Measurements from ENCODE around the gene CD93.

Gene CD93

GRCh38 chr20:23120261-23120660 lies 34.1 kb upstream of the CD93 start:
- DNase-seq (ENCODE audit: low read depth in 3 of 3): no peak

DNA sequence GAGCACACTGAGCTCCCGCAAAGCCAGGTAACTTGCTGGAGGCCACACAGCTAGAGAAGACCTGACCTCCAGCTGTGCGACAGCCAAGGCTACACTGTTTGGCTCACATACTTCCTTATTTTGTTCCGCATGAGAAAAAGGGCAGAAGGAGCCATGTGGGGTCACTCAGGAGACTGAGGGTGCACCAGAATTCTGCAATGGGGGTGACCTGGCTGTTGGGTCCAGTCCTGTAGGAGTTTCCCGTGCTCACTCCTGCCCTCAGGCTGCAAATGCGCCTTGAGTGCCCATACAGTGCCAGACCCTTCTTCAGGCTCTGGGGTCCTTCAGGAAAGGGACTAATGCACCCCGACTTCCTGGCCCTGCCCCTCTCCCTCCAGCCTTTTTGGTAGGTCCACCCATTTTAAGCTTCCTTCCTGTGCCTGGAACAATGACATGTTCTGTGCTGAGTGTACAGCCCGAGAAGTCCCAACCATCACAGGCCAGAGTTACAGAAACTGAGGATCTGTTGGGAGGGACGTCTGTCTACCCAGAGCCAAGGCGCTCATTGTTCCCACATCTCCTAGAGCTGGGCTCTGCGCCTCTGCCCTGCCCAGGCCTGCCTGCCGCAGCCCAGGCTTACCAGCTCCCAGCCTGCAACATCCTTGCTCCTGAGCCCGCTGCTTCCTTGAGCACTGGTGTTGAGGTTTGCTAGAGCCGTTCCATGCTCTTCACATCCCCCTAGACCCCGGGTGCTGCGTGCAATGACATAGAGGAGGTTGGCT lies 33.5 kb upstream of the CD93 start:
- no peak for DNase-seq (ENCODE audit: low read depth in 3 of 3)

GRCh38 chr20:23118766-23119165 lies 32.6 kb upstream of the CD93 start:
- DNase-seq (ENCODE audit: low read depth in 3 of 3): no peak

DNA sequence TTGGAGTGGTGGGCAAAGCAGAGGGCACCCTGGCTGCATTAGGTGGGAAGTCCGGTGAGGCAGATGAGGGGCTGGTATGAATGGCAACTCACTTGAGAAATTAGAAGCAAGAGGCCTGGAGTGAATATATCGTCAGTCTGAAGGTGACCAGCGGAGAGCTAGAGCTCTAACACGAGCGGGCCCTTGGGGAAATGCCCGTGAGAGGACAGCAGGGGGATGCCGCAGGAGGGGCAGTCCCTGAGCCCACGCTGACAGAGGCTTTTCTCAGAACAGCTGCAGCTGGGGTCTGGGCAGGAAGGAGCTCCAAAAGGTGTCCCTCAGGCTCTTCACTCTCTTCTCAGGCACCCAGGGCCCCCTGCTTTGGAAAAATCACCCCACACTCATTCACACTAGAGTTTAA lies 32.0 kb upstream of the CD93 start:
- no peak for DNase-seq (ENCODE audit: low read depth in 3 of 3)

GRCh38 chr20:23117738-23118137 lies 31.6 kb upstream of the CD93 start:
- no peak for DNase-seq (ENCODE audit: low read depth in 3 of 3)

- no peak for DNase-seq (ENCODE audit: low read depth in 3 of 3)
Measured at GRCh38 chr20:23116311-23117089, 30.4 kb upstream of the CD93 start.

- no peak for DNase-seq (ENCODE audit: low read depth in 3 of 3)
Measured at GRCh38 chr20:23115822-23116221, 29.7 kb upstream of the CD93 start.

GRCh38 chr20:23114448-23115082 lies 28.4 kb upstream of the CD93 start:
- DNase-seq (ENCODE audit: low read depth in 3 of 3): no peak

DNA sequence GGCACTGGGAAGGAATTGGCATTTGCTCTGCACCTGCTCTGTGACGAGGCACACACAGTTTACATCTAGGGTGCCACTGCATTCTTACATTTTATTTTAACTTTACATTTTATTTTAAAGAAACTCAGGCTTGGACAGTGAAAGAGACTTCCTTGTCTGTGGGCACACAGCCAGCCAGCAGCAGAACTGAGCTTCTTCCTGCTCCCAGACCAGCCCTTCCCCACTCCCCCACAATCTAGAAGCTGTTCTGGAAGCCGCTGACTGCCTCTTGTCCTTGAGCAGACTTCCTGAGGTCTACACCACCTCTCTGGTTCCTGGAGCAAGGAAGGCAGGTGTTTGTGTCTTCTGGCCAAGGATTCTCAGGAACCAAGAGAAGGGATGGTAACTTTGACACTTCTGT lies 27.9 kb upstream of the CD93 start:
- DNase-seq (ENCODE audit: low read depth in 3 of 3): no peak

GRCh38 chr20:23112595-23112994 lies 26.5 kb upstream of the CD93 start:
- DNase-seq (ENCODE audit: low read depth in 3 of 3): no peak

- DNase-seq (ENCODE audit: low read depth in 3 of 3): no peak
Measured at GRCh38 chr20:23111944-23112342, 25.8 kb upstream of the CD93 start.

- DNase-seq (ENCODE audit: low read depth in 3 of 3): no peak
Measured at GRCh38 chr20:23111307-23111943, 25.3 kb upstream of the CD93 start.

GRCh38 chr20:23108871-23109270 lies 22.7 kb upstream of the CD93 start:
- no peak for DNase-seq (ENCODE audit: low read depth in 3 of 3)

DNA sequence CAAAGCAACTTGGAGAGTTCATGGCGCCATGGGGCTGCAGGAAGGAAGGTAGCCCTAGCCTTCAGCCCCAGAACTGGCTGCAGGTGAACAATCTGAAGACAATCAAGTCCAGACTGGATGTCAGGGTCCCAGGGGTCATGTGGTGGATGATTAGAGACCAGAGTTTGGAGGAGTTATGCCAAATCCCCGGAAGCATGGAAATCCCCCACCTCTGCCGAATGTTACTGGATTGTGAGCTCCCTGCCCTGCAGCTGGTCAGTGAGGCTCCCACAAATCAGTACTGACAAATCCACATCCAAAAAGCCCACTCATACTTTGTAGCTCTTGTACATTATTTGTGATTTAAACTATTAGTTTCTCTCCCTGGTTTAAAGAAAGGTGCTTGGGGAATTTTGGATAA lies 21.3 kb upstream of the CD93 start:
- no peak for DNase-seq (ENCODE audit: low read depth in 3 of 3)

- no peak for DNase-seq (ENCODE audit: low read depth in 3 of 3)
Measured at GRCh38 chr20:23106271-23106851, 20.2 kb upstream of the CD93 start.

DNA sequence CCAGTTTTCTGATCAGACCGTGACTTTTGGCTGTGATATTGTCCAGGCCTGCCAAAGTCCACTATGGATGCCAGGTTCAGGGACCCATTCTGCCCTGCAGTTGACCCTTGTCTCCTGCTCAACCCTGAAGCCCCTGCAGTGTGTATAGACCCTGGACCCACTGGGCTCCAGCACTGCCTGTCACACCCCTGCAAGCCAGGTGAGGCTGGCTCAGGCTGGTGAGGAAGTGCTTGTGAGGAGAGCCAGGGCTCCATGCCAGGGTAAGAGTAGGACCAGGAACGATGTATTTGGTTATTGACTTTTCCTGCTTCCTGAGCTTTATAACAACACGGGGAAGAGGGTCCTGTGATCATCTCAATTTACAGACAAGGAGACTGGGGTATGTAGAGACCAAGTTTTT lies 19.1 kb upstream of the CD93 start:
- DNase-seq (ENCODE audit: low read depth in 3 of 3): no peak

DNA sequence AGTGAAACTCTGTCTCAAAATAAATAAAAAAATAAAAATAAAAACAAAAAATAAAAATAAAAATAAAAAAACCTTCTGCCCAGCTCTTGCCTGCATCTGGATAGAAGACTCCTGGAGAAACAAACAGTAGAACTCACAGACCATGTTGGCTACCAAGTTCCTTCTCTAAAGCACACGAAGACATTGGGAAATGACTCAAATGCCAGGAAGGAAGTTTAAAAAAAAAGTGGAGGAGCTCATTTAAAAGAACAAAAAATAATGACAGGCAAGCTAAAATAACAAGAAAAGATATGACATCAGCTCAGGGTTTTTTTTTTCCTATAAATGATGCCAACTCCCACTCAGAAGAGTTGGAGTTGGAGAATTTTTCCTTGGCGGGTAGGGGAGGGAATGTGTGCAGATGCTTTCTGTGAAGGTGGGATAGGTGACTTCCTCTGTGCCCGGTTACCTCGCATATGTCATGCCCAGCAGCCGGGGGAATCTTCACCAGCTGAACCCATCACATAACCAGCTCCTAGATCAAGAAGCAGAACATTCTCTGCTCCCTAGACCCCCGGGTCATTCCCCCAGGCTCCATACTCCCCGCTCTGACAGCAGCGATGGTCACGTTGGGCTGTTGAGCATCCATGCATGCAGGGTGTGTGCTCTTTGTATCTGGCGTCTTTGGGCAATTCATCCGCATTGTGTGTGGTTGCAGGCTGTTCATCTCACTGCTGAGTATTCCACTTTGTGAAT lies 17.3 kb upstream of the CD93 start:
- no peak for DNase-seq (ENCODE audit: low read depth in 3 of 3)

DNA sequence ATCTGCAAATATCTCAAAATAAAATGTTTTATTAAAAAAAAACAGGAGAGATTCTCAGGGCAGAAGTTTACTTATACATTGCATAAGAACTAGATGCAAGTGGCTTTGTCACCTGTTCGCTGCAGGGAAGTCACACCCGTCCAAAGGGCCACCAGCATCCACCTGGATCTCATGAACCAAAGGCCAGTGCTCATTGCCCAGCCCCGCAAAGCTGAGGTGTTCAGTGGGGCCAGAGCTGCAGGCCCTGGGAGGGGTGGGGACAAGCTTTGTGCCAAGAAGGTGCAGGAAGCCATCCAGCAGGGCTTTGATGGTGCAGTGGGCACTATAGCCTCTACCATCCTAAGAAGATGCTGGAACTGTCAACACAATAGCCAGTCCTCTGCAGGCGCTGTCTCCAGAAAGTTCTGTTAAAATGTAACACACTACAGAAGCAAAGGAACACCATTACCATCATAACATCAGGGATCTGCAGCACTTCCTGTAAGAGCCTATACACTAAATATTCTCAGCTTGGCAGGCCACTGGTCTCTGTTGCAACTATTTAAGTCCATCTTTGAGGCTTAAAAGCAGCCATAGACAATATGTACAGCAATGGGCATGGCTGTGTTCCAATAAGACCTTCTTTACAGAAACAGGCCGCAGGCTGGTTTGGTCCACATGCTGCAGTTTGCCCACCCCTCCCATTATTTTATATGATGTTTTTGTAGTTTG lies 15.7 kb upstream of the CD93 start:
- no peak for DNase-seq (ENCODE audit: low read depth in 3 of 3)

DNA sequence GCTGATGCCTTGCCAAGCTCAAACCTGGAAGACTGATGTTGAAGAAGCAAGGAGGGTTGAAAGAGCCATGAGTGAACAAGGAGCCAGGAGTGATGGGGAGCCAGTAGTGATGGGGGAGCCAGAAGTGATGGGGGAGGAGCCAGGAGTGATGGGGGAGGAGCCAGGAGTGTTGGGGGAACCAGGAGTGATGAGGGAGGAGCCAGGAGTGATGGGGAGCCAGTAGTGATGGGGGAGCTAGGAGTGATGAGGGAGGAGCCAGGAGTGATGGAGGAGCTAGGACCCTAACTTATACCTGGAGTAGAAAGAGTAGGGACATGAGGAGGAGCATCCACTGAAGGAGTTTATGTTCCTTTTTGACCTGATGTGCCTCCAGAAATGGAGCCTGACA lies 14.6 kb upstream of the CD93 start:
- no peak for DNase-seq (ENCODE audit: low read depth in 3 of 3)

DNA sequence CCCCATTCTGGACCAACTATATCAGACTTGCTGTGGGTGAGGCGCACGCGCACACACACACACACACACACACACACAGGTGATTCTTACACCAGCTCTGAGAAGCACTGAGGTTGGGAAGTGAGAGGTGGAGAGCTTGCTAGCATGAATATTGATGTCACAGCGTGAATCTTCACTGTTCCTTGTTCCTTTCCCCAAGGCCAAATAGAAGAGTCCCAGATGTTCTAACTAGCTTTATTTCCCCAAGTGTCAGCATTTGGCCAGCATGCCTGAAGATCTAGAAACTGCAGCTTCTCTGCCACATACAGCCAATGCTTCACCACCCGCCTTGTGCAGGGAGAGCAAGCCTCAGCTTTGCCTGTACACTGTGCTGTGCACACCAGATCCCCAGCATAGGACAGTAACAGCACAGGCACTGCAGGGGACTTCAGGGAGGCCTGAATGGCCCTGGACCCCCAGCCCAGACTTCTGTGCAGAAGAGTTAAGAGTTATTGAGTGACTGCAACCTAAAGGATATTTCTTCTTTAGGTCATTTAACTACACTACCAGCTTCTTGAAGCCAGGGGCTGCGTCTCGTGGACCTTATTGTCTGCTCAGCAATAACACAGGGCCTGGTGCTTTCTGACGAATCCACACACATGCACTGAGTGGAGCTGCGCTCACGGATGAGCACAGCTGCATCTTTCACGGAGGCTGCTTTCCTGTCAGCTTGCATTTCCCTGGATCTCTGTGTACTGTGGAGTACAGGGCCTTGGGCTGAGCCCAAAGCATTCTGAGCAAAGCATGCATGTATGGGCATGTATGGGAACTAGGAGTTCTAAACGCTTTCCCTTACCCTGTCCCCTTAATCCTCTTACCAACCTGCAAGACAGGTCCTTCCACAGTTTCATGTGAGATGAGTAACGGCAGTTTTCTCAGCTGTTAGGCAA lies 13.9 kb upstream of the CD93 start:
- no peak for DNase-seq (ENCODE audit: low read depth in 3 of 3)
